Large intestine (tissue), 3 donors: Measurements from ENCODE around the gene NEIL3. TPM values are rescaled to one million over a fixed set of nuclear protein-coding genes. Genes with fewer than 3 reads are reported as not detected.
A peak's percentile ranks its signal among the peaks of the same experiment; 100 is the strongest.

Experiments
- DNase-seq, 2 donors: peaks; one replicate each; pipeline versions ENCODE4 v3.0.0 to v3.0.0-alpha.2; 2013
- H3K27ac ChIP-seq: one replicate; pipeline ENCODE4 v1.5.1; 2013; ENCODE audit warnings: low read length
- H3K27me3 ChIP-seq: 2 replicates; pipeline ENCODE4 v1.6.1; 2013; ENCODE audit warnings: low read length; ENCODE audit not compliant: control insufficient read depth, insufficient read depth
- H3K36me3 ChIP-seq: 2 replicates; pipeline ENCODE4 v1.6.1; 2013; ENCODE audit warnings: low read length; ENCODE audit not compliant: control insufficient read depth, insufficient read depth
- H3K4me1 ChIP-seq: one replicate; pipeline ENCODE4 v1.6.1; 2013; ENCODE audit warnings: low read length; ENCODE audit not compliant: control insufficient read depth, insufficient read depth
- H3K4me3 ChIP-seq: one replicate; pipeline ENCODE4 v1.5.1; 2013; ENCODE audit warnings: low read length
- H3K9me3 ChIP-seq: one replicate; pipeline ENCODE4 v1.6.1; 2013; ENCODE audit warnings: mild to moderate bottlenecking, low read depth, low read length, moderate library complexity; ENCODE audit not compliant: control insufficient read depth
- WGBS: methylation state at CpG from one replicate; pipeline ENCODE4 v1.1.5; 2013; ENCODE audit warnings: low lambda C conversion rate; ENCODE audit not compliant: insufficient coverage; 5-methylcytosine and 5-hydroxymethylcytosine counted together
- polyA plus RNA-seq: library from polyadenylated mRNA; unstranded; fragments of 120-200 nt; gene quantifications from one replicate; pipeline ENCODE4 v1.2.1, GENCODE V29; 2013

The NEIL3 gene
- polyA plus RNA-seq, 1 donor: 2.6 TPM

DNA sequence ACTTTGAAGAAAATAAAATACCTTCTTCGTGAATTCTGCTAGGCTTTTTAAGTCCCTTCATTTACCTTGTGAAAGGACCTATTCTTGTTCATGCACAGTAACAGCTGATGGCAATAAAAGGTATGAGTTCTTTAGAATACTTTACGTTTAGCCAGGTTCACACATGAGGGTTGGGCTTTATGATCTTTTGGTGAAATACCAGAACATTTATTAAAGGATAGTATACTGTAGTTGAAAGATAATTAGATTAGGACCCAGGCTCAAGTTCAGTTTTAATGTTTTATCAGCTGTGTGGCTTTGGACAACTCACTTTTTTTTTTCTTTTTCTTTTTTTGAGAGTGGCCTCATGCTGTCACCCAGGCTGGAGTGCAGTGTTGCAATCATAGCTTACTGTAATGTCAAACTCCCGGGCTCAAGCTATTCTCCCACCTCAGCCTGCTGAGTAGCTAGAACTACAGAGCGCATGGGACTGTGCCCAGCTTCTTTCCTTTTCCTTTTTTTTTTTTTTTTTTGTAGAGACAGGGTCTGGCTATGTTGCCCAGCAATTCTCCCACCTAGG is 28.2 kb upstream of the NEIL3 start:
- Histone ChIP-seq H3K4me1 (peaks cover 9% of the 10 kb centered on the region), H3K27ac (peak overlapping the region; percentile 57), H3K4me3 (no peak overlapping the region), H3K36me3 (no peaks in the 10 kb centered on the region), H3K9me3 (no peaks in the 10 kb centered on the region), H3K27me3 (no peaks in the 10 kb centered on the region)
- peak; percentile 65 to 82 for DNase-seq
- no CpG with 5 or more reads among the region's 4 CpGs for WGBS

DNA sequence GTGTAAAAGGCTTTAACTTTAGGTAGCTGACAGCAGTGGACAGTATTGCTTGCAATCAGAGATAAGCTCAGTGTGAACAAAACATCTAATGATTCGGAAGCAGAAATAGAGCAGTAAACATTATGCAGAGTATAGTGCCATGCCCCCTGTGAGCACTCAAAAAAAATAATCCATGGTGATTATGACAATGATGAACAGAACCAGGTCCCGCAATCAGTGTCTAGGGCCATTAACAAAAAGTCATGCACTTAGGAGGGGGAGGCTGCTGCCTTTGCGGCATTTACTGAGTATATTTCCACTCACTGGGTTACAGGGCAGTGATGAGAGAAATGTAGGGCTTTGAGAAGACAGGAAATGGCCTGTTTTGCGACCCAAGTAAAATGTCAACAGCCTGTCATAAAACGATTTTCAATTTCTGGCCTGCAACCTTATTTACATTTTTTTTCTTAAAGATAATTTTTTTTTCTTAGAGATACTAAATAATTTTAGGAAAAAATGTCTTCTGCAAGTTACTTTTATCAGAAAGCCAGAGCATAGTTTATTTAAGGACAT is 27.3 kb upstream of the NEIL3 start:
- Histone ChIP-seq H3K27ac (peak overlapping the region; percentile 57), H3K4me3 (no peak overlapping the region), H3K27me3 (no peaks in the 10 kb centered on the region), H3K9me3 (no peaks in the 10 kb centered on the region), H3K4me1 (peaks cover 9% of the 10 kb centered on the region), H3K36me3 (no peaks in the 10 kb centered on the region)
- peak in 1 of 2 donors; percentile 16 for DNase-seq
- WGBS: 47% methylated on average over 2 of the region's 5 CpGs

DNA sequence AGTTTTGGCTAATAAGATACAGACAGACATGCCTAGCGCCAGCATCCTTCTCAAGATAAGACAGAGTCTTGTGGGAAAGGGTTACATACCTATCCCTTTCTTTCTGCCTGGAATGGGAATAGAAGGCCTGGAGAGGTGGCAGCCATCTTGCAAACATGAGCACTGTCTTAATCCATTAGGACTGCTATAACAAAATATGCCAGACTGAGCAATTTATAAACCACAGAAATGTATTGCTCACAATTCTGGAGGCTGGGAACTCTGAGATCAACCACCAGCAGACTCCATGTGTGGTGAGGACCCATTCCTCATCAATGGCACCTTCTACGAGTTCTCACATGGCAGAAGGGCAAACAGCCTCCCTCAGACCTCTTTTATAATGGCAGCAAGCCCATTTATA is 26.5 kb upstream of the NEIL3 start:
- Histone ChIP-seq H3K36me3 (no peaks in the 10 kb centered on the region), H3K4me3 (no peak overlapping the region), H3K27me3 (no peaks in the 10 kb centered on the region), H3K27ac (no peak overlapping the region), H3K4me1 (peaks cover 9% of the 10 kb centered on the region), H3K9me3 (no peaks in the 10 kb centered on the region)
- DNase-seq: no peak
- WGBS: no CpG with 5 or more reads among the region's 2 CpGs

DNA sequence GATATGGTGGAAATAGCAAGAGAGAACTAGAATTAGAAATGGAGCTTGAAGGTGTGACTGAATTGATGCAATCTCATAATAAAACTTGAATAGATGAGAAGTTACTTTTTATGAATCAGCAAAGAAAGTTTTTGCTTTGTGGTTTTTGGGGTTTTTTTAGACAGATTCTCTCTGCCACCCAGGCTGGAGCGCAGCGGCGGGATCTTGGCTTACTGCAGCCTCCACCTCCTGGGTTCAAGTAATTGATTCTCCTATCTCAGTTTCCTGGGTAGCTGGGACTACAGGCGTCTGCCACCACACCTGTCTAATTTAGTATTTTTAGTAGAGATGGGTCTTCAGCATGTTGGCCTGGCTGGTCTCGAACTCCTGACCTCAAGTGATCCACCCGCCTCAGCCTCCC is 23.7 kb upstream of the NEIL3 start:
- Histone ChIP-seq H3K27ac (no peak overlapping the region), H3K9me3 (no peaks in the 10 kb centered on the region), H3K27me3 (no peaks in the 10 kb centered on the region), H3K4me3 (no peak overlapping the region), H3K36me3 (no peaks in the 10 kb centered on the region), H3K4me1 (peaks cover 9% of the 10 kb centered on the region)
- WGBS: no CpG with 5 or more reads among the region's 6 CpGs
- no peak for DNase-seq

DNA sequence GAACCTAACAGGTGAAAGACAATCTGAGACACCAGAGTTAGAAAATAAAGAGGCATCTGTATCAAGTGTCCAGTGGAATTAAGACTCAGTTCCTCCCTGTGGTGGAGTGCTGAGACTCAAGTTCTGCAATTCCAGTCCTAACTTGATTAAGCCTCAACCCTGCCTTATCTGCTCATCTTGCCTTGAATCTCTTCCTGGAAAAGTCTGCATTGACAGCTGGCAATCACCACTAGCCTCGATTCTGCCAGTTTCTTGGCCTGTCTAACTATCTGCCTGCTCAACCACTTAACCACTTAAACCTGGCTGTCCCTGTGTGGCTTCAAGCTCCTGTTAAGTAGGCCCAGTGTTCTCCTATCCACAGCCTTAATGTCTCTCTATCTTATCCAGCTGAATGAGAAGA is 22.4 kb upstream of the NEIL3 start:
- Histone ChIP-seq H3K27ac (no peak overlapping the region), H3K36me3 (no peaks in the 10 kb centered on the region), H3K4me3 (no peak overlapping the region), H3K4me1 (peaks cover 3% of the 10 kb centered on the region), H3K27me3 (no peaks in the 10 kb centered on the region), H3K9me3 (no peaks in the 10 kb centered on the region)
- WGBS: no CpG with 5 or more reads among the region's 1 CpG
- DNase-seq: no peak

DNA sequence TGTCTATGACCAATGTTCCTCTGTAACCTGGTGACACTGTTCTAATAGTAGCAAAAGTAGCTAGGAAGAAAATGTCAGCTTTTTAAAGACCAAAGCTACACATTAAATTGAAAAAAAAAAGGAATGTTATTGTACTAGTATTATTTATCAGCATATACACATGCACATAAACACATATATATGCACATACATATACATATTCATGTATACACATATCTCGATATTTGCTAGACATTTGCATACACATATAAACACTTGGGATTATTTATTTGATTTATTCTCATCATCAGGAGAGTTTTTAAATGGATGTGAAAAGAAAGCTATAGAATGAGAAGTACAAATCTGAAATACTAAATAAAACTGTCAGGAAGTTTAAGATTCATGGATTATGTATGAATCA is 21.3 kb upstream of the NEIL3 start:
- no peaks in the 10 kb centered on the region for H3K9me3 ChIP-seq
- no peaks in the 10 kb centered on the region for H3K27me3 ChIP-seq
- H3K4me3 ChIP-seq: no peak overlapping the region
- no peak overlapping the region for H3K27ac ChIP-seq
- H3K36me3 ChIP-seq: no peaks in the 10 kb centered on the region
- WGBS: 100% methylated on average over 1 of the region's 1 CpG
- no peak for DNase-seq
- H3K4me1 ChIP-seq: peaks cover under 1% of the 10 kb centered on the region

DNA sequence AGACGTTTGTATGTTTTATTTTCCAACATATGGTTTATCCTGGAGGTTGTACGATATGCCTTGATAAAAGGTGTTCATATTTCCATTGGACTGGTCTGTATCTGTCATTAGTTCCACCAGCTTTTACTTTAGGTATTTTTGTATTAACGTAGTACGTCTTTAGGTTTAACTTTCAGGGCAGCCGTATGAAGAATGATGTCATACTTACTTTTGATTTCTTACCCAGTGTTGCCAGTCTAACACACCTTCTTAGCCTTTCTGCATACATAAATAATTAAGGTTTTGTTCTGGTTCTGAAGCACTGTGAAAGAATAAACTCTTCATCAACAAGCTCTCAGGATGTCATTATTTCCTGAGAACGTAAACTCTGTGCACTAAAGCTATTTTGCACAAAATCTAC is 18.9 kb upstream of the NEIL3 start:
- Histone ChIP-seq H3K27me3 (no peaks in the 10 kb centered on the region), H3K27ac (no peak overlapping the region), H3K36me3 (no peaks in the 10 kb centered on the region), H3K9me3 (no peaks in the 10 kb centered on the region), H3K4me1 (peaks cover 8% of the 10 kb centered on the region), H3K4me3 (no peak overlapping the region)
- 93% methylated on average over 3 of the region's 6 CpGs for WGBS
- no peak for DNase-seq

DNA sequence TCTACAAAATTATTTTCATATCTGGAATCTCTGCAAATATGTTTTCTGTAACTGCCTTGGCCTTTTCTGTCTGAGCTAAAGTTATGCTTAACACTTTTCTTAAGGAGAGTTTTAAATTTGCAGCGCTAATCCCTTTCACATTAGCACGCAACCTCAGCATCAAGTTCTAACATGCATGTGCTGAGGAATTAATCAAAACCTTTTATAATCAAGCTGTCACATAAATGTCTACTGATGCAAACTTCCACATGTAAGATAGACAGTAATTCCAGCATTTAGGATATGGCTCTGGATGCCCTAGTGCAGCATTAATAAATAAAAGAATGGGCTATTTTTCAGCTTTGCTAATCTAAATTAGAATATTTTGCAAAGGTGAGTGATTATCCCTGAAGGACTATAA is 17.5 kb upstream of the NEIL3 start:
- 100% methylated on average over 2 of the region's 2 CpGs for WGBS
- no peak overlapping the region for H3K4me3 ChIP-seq
- H3K36me3 ChIP-seq: no peaks in the 10 kb centered on the region
- no peak for DNase-seq
- no peak overlapping the region for H3K27ac ChIP-seq
- H3K27me3 ChIP-seq: no peaks in the 10 kb centered on the region
- peaks cover 1% of the 10 kb centered on the region for H3K9me3 ChIP-seq
- peaks cover 8% of the 10 kb centered on the region for H3K4me1 ChIP-seq

DNA sequence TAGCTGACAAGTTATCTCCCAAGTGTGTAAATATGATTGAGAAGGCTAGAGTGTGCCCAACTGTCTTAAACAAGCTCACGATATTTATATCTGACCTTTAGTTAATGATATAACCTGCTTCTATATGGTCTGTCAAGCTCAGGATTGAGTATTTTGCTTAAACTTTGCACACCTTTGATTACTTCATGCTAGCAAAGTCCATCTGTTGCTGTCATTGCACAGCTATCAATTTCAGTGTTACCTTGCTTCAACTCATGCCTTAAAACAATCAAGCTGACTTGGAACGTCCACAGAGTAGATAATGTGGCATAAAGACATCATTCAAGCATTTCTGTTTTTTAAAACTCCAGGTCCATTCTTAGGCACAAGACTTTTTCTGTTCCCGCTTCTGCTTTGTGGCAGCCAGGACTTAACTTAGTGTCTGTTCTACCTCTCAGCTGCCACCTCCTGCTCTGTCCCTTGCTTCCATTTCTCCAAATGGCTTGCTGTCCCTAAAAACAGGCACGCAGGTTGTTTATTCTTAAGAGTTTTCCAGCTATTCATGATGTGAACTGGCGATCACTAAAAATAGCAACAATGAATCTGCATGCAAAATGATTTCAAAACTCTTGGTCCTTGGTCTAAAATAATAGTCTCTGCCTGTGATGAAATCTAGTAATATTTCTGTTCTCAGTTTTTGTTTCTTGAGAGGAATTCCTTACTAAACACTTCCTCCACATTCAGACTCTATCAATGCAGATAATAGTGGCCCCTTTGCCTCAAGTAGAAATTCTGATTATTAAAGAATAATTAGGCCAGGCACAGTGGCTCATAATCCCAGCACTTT is 16.3 kb upstream of the NEIL3 start:
- Histone ChIP-seq H3K4me3 (no peak overlapping the region), H3K27ac (peak overlapping the region; percentile 33), H3K36me3 (no peaks in the 10 kb centered on the region), H3K27me3 (no peaks in the 10 kb centered on the region), H3K9me3 (peaks cover 9% of the 10 kb centered on the region), H3K4me1 (peaks cover 8% of the 10 kb centered on the region)
- peak; percentile 71 to 88 for DNase-seq
- WGBS: 17% methylated on average over 1 of the region's 5 CpGs

DNA sequence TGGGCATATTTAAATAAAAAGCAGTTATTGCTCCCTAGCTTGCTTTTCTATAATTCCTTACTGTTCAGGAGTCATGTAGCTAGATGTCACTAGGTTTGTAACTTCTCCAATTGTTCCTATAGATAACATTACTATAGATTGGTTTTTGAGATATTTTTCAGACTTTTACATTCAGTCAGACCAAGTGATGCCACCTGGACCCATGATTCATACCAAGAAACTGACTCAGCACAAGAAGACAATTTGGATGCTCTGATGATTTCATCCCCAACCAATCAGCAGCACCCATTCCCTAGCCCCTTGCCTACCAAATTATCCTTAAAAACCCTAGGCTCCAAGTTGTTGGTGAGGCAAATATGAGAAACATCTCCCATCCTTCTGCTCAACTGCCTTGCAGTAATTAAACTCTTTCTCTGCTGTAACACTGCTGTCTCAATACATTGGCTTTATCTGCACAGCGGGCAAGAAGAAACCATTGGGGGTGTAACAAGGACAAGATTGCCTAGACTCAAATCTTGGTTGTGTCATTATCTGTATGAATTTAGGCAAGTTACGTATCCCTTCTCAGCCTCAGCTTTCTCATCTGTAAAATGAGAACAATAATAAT is 11.8 kb upstream of the NEIL3 start:
- H3K27me3 ChIP-seq: no peaks in the 10 kb centered on the region
- peaks cover 8% of the 10 kb centered on the region for H3K4me1 ChIP-seq
- no peak overlapping the region for H3K27ac ChIP-seq
- H3K36me3 ChIP-seq: no peaks in the 10 kb centered on the region
- WGBS: no CpG with 5 or more reads among the region's 2 CpGs
- no peak for DNase-seq
- H3K9me3 ChIP-seq: peaks cover 9% of the 10 kb centered on the region
- H3K4me3 ChIP-seq: no peak overlapping the region
